Nephron progenitor cell (in vitro differentiated cells): ENCODE measurements around the gene PLEKHF1.
"Not testable (repeated sequence)": the region's sequence is repeated elsewhere in the genome, so short reads cannot be mapped to it uniquely, and the experiment has no call there.

ENCODE experiments used
- DNase-seq: peaks from one replicate; pipeline ENCODE4 v3.0.0; 2021
- H3K27ac Mint-ChIP-seq: 2 replicates; pipeline ENCODE4 v1.8.0; 2021; ENCODE audit warnings: mild to moderate bottlenecking, moderate library complexity, mixed read lengths
- H3K27me3 Mint-ChIP-seq: 2 replicates; pipeline ENCODE4 v1.8.0; 2021; ENCODE audit warnings: mild to moderate bottlenecking, low read depth, mixed read lengths; ENCODE audit not compliant: poor library complexity
- H3K36me3 Mint-ChIP-seq: 2 replicates; pipeline ENCODE4 v1.8.0; 2021; ENCODE audit warnings: low read depth, mixed read lengths
- H3K4me1 Mint-ChIP-seq: 2 replicates; pipeline ENCODE4 v1.8.0; 2021; ENCODE audit warnings: mixed read lengths
- H3K4me3 Mint-ChIP-seq: 2 replicates; pipeline ENCODE4 v1.8.0; 2021; ENCODE audit warnings: mild to moderate bottlenecking, moderate library complexity, mixed read lengths
- H3K9me3 Mint-ChIP-seq: 2 replicates; pipeline ENCODE4 v1.8.0; 2021; ENCODE audit warnings: mild to moderate bottlenecking, moderate library complexity, mixed read lengths
- CTCF ChIP-seq: fragments of 200-600 bp; sonication (generic); IDR thresholded peaks from 2 replicates; pipeline ENCODE4 v1.5.0; 2021; ENCODE audit warnings: antibody characterized with exemption

Gene PLEKHF1

GRCh38 chr19:29668746-29669609, 3.7 kb downstream of the PLEKHF1 start:
- Mint-ChIP-seq H3K4me3 (no peak overlapping the region), H3K27ac (no peak overlapping the region), H3K4me1 (peaks cover 41% of the 10 kb centered on the region), H3K27me3 (peaks cover 36% of the 10 kb centered on the region), H3K36me3 (no peaks in the 10 kb centered on the region), H3K9me3 (no peaks in the 10 kb centered on the region)
- DNase-seq, result no peak
- TF ChIP-seq CTCF, result no peak

DNA sequence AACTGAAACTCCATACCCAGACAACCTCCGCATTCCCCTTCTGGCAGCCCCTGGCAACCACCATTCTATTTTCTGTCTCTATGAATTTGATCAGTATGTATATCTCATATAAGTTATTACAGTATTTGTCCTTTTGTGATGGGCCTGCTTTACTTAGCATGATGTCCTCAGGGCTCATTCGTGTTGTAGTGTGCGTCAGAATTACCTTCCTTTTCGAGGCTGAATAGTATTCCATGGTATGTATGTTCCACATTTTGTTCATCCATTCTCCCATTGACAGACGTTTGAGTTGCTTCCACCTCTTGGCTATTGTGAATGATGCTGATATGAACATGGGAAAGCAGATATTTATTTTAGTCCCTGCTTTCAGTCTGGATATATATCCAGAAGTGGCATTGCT, 5.0 kb downstream of the PLEKHF1 start:
- Mint-ChIP-seq H3K27ac (no peak overlapping the region), H3K4me1 (peaks cover 35% of the 10 kb centered on the region), H3K9me3 (no peaks in the 10 kb centered on the region)

DNA sequence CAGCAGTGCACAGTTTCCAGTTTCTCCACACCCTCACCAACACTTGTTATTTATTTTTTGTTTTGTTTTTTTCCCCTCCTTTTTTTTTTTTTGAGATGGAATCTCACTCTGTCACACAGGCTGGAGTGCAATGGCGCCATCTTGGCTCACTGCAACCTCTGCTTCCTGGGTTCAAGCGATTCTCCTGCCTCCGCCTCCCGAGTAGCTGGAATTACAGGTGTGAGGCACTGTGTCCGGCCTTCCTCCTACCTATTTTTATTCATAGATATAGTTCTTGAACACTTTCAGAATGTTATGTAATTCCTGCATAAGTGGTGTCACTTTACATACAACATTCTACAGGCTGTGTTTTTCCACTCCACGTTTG, 5.7 kb downstream of the PLEKHF1 start:
- H3K36me3 Mint-ChIP-seq, DNase-seq, H3K4me3 Mint-ChIP-seq, H3K9me3 Mint-ChIP-seq: not testable (repeated sequence)
- Mint-ChIP-seq H3K27ac (peak overlapping the region; percentile 46), H3K4me1 (peaks cover 34% of the 10 kb centered on the region), H3K27me3 (peaks cover 23% of the 10 kb centered on the region)

More for the DNA sequence above, 5.0 kb downstream of the PLEKHF1 start:
- no peak overlapping the region for H3K4me3 Mint-ChIP-seq
- TF ChIP-seq CTCF, result no peak
- H3K36me3 Mint-ChIP-seq, result no peaks in the 10 kb centered on the region
- peaks cover 29% of the 10 kb centered on the region for H3K27me3 Mint-ChIP-seq
- DNase-seq, result no peak

GRCh38 chr19:29671393-29672160, 6.3 kb downstream of the PLEKHF1 start:
- peaks cover 18% of the 10 kb centered on the region for H3K27me3 Mint-ChIP-seq
- H3K4me1 Mint-ChIP-seq, result peaks cover 32% of the 10 kb centered on the region
- no peak overlapping the region for H3K4me3 Mint-ChIP-seq
- H3K9me3 Mint-ChIP-seq, result no peaks in the 10 kb centered on the region
- H3K36me3 Mint-ChIP-seq, result no peaks in the 10 kb centered on the region
- H3K27ac Mint-ChIP-seq, result peak overlapping the region; percentile 46
- DNase-seq, result no peak
- no peak for TF ChIP-seq CTCF

DNA sequence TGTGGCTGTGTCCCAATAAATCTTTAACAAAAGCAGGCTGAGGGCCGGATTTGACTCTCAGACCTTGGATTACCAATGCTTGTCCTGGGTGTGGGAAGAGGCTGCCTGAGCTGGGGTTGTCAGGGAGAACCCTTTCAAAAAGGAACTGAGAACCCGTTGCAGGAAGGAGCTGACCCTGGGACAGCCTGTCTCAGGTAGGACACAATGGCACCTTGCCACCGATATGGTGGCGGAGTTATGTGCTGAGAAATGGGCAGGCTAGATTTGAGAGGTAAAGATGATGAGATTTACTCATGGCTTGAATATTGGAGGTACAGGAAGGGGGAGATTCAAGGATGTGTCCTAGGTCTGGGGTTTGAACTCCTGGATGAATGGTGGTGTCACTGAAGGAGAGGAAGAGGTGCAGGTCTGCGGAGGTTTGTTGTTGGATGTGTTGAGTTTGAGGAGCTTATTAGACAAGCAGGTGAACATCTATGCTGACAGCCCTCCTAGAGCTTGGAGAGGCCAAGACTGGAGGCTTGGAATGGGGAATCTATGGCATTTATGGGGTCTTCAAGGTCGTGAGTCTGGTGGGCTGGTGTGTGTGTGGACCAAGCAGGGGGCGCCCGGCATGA, 7.2 kb downstream of the PLEKHF1 start:
- Mint-ChIP-seq H3K4me1 (peaks cover 32% of the 10 kb centered on the region), H3K9me3 (no peaks in the 10 kb centered on the region), H3K27me3 (peaks cover 9% of the 10 kb centered on the region), H3K4me3 (no peak overlapping the region), H3K27ac (no peak overlapping the region), H3K36me3 (no peaks in the 10 kb centered on the region)
- no peak for DNase-seq
- no peak for TF ChIP-seq CTCF

DNA sequence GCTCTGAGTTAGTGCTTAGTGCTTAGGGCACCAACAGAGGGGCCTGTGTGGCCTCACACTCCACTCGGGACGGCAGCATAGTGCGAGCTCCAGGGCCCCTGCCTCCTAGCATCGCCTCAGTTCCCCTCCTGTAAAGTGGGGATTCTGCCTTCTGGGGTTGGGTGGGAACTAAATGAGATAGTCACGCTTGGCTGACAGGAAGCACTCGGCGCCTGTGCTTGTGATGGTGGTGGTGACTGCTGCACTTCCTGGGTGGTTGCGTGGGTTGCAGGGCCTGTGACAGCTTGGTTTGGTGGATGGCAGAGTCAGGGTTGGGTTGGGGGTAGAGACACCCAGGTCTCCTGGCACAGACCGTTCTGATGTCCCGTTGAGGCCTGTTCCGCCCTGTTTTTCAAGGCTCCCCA, 7.7 kb downstream of the PLEKHF1 start:
- Mint-ChIP-seq H3K27me3 (peaks cover 9% of the 10 kb centered on the region), H3K36me3 (no peaks in the 10 kb centered on the region), H3K4me1 (peaks cover 31% of the 10 kb centered on the region), H3K4me3 (no peak overlapping the region), H3K9me3 (no peaks in the 10 kb centered on the region), H3K27ac (no peak overlapping the region)
- no peak for DNase-seq
- TF ChIP-seq CTCF, result no peak
